PC-9 (cell line): ENCODE results near the gene EIF4A3.

Experiments used
- CTCF ChIP-seq: fragments of 200-600 bp; sonication (generic); conservative IDR thresholded peaks from 2 replicates; pipeline ENCODE4 v1.6.1; 2017; ENCODE audit warnings: mixed run types, antibody characterized with exemption, mild to moderate bottlenecking, moderate library complexity
- EZH2 ChIP-seq: fragments of 200-600 bp; sonication (generic); IDR thresholded peaks from 2 replicates; pipeline ENCODE4 v1.8.0; 2017; ENCODE audit warnings: antibody characterized with exemption, low read depth

GRCh38 chr17:80089762-80090161 is 57.2 kb downstream of the EIF4A3 start:
- TF ChIP-seq CTCF (no peak), EZH2 (no peak)
